Central memory CD8-positive, alpha-beta T cell (primary cell): ENCODE measurements around the gene MED14.
A peak's percentile ranks its signal among the peaks of the same experiment; 100 is the strongest.
"Not testable (repeated sequence)": the region's sequence is repeated elsewhere in the genome, so short reads cannot be mapped to it uniquely, and the experiment has no call there.

Source experiments
- ATAC-seq: fragments of 150-1000 bp; cut with Tn5 transposase; replicated peaks from 2 replicates; pipeline ENCODE4 v1.10.0; 2022; ENCODE audit warnings: mild to moderate bottlenecking, moderate FRiP score, moderate number of reproducible peaks; ENCODE audit not compliant: poor library complexity, severe bottlenecking; ENCODE audit errors: extremely low read depth
- DNase-seq, 2 donors: peaks; one replicate each; pipeline ENCODE4 v3.0.0; 2021; ENCODE audit warnings: low spot score in 2 of 2
- H3K27ac Mint-ChIP-seq: one replicate; pipeline ENCODE4 v1.8.0; 2022; ENCODE audit warnings: low read depth, mild to moderate bottlenecking, moderate library complexity, mixed read lengths
- H3K27me3 Mint-ChIP-seq: one replicate; pipeline ENCODE4 v1.8.0; 2022; ENCODE audit warnings: mixed read lengths
- H3K36me3 Mint-ChIP-seq: one replicate; pipeline ENCODE4 v1.8.0; 2022; ENCODE audit warnings: mild to moderate bottlenecking, moderate library complexity, mixed read lengths; ENCODE audit not compliant: insufficient read depth
- H3K4me1 Mint-ChIP-seq: one replicate; pipeline ENCODE4 v1.8.0; 2022; ENCODE audit warnings: mixed read lengths
- H3K4me3 Mint-ChIP-seq: one replicate; pipeline ENCODE4 v1.8.0; 2022; ENCODE audit warnings: mild to moderate bottlenecking, moderate library complexity, mixed read lengths
- H3K9me3 Mint-ChIP-seq: one replicate; pipeline ENCODE4 v1.8.0; 2022; ENCODE audit warnings: mixed read lengths

The MED14 gene

DNA sequence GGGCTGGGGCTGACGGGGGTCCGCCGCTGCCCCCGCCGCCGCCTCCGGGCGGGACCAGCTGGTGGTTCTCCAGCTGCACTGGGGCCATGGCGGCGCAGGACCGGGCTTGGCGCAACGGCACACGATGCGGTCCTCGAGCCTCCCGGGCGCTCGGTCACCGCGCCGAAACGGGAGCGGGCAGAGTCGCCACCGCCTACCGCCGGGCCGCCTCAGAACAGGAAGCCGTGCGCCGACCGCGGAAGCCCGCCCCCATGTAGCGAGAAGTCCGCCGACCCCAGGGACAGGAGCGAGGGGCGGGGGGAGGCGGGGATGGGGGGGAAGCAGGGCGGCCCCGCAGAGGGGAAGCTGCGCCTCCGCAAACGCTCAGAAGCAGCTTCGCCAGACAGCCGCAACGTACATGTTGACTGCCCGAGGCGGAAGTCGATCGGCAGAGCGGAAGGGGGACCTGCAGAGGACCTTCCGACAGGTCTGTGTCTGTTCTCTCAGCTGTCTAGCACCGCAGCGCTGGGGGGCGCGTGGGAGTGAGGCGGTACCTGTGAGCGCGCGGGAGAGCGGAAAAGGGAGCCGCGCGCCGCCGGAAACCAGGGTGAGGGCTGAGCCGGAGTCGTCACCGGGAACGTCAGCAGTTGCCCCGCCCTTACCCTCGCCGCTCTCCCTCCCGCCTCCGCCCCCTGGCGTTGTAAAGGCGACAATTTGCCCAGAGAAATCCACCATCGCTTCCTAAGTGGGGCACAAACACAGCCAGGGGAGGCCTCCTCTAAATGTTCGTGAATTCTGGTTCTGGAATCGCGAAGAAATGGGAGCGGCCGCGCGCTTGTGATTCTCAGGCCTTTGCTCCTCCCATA is at the start of gene MED14:
MED14 (minus strand) TSS at position 218 of the 845 bp plus-strand sequence; CDS start at position 88, 130 bp downstream.
- H3K4me1 Mint-ChIP-seq: peaks cover 29% of the 10 kb centered on the region
- peak within 1 kb of the TSS; percentile 98 for H3K27ac Mint-ChIP-seq
- no peaks in the 10 kb centered on the region for H3K27me3 Mint-ChIP-seq
- H3K4me3 Mint-ChIP-seq: peak within 1 kb of the TSS; percentile 83
- DNase-seq (peak; percentile 79 to 90), ATAC-seq (peak; percentile 93)
- H3K9me3 Mint-ChIP-seq: no peaks in the 10 kb centered on the region
- peaks cover 12% of the 10 kb centered on the region for H3K36me3 Mint-ChIP-seq

DNA sequence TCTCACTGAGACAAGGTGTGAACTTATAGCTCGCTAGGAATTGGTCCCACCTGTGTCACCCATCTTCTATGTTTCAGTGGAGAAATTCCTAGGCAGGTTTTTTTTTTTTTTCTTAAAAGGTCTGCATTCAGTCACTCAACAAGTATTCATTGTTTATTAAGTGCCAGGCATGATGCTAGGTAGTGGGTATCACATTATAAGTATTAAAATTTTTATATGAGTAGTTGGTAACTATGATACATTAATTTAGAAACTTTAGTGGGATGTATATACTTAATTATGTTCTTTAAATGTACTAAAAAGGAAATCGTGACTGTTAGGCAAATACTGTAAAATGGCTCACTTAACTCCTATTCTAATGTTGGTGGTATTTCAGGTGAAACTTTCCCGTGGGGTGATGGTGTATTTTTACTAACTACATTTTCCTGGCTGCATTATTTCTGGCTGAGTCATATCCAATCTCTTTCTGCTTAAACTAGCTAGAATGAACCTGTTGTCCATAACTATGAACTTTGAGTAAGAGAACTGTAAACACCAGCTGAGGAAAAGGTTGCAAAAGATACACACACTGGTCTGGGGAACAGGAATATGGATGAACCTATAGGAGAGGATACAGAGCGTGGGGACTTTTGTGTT is 49.3 kb upstream of the MED14 start:
- ATAC-seq (no peak), DNase-seq (no peak)
- peaks cover 2% of the 10 kb centered on the region for H3K36me3 Mint-ChIP-seq
- no peaks in the 10 kb centered on the region for H3K27me3 Mint-ChIP-seq
- H3K9me3 Mint-ChIP-seq: no peaks in the 10 kb centered on the region
- no peak overlapping the region for H3K4me3 Mint-ChIP-seq
- no peaks in the 10 kb centered on the region for H3K4me1 Mint-ChIP-seq
- H3K27ac Mint-ChIP-seq: no peak overlapping the region

DNA sequence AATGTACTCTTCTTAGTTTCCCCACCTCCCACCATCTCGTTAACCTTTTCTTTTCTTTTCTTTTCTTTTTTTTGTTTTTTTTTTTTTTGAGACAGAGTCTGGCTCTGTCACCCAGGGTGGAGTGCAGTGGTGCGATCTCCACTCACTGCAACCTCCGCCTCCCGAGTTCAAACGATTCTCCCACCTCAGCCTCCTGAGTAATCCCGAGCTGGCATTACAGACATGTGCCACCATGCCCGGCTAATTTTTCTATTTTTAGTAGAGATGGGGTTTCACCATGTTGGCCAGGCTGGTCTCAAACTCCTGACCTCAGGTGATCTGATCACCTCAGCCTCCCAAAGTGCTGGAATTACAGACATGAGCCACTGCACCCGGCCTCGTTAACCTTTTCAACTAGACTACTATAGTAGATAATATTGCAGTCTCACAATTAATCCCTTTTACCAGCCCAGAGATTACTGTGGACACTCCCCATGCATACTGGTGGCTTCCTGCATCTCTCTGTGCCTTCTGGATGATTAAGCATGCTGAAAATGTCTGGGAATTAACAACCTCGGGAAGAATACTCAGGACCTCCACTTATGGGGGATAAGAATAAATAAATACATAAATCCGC is 47.4 kb upstream of the MED14 start:
- not testable (repeated sequence) for H3K9me3 Mint-ChIP-seq, DNase-seq, H3K36me3 Mint-ChIP-seq, H3K4me3 Mint-ChIP-seq, H3K27ac Mint-ChIP-seq, H3K27me3 Mint-ChIP-seq, ATAC-seq, H3K4me1 Mint-ChIP-seq

DNA sequence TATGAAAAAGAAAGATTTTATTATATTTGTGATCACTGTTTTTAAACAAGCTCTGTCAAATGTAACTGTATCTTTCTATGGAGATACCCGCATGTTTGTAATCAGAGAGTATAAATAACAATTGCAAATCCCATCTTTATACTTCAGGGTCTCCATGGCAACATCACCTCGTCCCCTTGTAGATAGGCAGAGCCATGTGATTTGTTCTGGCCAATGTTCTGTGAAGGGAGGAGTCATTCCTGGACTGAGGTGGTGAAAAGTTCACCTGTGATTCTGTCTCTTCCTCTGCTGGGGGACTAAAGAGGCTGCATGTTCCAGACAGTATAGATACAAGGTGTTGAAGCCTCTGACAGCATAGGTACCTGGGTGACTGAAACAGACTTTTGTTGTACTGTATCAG is 45.6 kb upstream of the MED14 start:
- Mint-ChIP-seq H3K27ac (no peak overlapping the region), H3K4me1 (no peaks in the 10 kb centered on the region), H3K27me3 (no peaks in the 10 kb centered on the region), H3K9me3 (no peaks in the 10 kb centered on the region), H3K4me3 (no peak overlapping the region), H3K36me3 (no peaks in the 10 kb centered on the region)
- no peak for ATAC-seq
- no peak for DNase-seq

DNA sequence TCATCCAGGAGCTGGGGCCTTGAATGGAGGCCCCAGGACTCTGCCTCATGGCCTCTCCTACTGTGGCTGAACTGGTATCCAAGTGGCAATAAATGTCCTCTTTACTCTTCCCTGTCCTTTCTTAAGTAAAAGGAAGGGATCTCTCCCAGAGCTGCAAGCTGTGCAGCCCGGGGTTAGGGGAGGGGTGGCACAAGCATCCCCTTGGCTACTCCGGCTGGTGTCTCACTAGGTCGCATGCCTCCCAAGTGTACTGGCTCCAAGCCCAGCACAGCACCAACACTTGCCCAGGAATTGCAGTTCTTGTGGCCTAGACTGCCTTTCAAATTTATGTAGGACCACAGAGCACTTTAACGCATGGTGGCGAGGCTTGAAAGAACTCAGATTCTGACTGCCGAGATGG is 44.7 kb upstream of the MED14 start:
- ATAC-seq (no peak), DNase-seq (no peak)
- Mint-ChIP-seq H3K4me3 (no peak overlapping the region), H3K36me3 (no peaks in the 10 kb centered on the region), H3K27ac (no peak overlapping the region), H3K9me3 (no peaks in the 10 kb centered on the region), H3K27me3 (no peaks in the 10 kb centered on the region), H3K4me1 (no peaks in the 10 kb centered on the region)

DNA sequence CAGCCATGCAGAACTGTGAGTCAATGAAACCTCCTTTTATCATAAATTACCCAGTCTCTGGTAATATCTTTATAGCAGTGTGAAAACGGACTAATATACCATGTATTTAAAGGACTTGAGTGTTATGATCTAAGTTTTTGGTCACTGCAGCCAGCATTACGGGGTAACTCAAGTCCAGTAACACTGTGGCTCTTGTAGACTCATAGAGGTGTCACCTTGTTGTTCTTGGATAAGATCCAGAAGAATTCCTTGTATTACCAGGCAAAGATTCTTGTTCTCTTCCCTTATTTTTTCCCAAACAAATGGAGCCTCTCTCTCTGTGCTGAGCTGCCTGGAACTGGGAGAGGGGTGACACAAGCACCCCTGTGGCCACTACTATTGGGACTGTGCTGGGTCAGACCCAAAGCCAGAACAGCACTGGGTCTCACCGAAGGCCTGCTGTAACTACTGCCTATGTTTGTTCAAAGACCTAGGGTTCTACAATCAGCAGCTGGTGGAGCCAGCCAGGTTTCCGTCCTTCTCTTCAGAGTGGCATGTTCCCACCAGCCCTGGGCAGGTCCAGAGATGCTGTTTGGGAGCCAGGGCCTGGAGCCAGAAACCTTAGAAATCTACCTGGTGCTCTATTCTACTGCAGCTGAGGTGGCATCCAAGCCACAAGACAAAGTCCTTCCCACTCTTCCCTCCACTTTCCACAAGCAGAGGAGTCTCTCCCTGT is 43.7 kb upstream of the MED14 start:
- DNase-seq: no peak
- Mint-ChIP-seq H3K9me3 (no peaks in the 10 kb centered on the region), H3K36me3 (no peaks in the 10 kb centered on the region), H3K27me3 (no peaks in the 10 kb centered on the region), H3K27ac (no peak overlapping the region), H3K4me3 (no peak overlapping the region), H3K4me1 (no peaks in the 10 kb centered on the region)
- ATAC-seq: no peak

DNA sequence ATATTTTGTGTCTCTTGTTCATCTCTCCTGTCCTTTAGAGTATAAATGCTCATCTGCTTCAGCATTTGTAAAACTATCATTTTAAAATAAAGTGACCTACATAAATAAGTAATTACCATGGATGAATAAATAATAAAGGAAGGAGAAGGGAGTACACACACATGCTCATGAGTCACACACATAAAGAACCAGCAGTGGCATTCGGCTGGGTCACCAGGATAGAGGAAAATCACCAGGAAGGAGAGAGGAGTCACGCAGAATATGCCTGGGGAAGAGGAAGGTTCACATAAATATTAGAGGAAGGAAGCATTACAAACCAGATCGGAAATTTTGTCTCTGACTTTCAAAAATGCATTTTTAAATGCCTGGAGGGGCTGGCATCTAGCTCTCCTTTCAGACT is 38.5 kb upstream of the MED14 start:
- H3K4me3 Mint-ChIP-seq: no peak overlapping the region
- H3K27ac Mint-ChIP-seq: no peak overlapping the region
- H3K9me3 Mint-ChIP-seq: no peaks in the 10 kb centered on the region
- no peak for ATAC-seq
- H3K27me3 Mint-ChIP-seq: no peaks in the 10 kb centered on the region
- no peaks in the 10 kb centered on the region for H3K36me3 Mint-ChIP-seq
- no peaks in the 10 kb centered on the region for H3K4me1 Mint-ChIP-seq
- no peak for DNase-seq

DNA sequence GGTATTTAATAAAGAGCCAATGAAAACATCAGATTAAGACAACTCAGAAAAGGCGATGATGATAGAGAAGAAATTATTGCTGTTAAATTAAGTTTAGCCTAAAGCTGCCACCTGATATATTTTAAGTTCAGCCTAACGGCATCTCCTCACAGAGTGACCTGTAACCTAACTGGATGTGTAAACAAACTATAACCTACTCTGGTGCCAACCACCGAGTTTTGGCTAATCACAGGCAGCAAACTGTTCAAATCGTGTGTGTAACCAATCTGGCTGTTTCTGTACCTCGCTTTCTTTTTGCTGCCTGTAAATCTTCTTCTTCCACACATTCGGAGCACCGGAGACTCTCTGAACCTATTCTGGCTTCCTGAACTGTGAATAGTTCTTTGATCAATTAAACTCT is 37.8 kb upstream of the MED14 start:
- H3K36me3 Mint-ChIP-seq: no peaks in the 10 kb centered on the region
- no peak overlapping the region for H3K4me3 Mint-ChIP-seq
- no peaks in the 10 kb centered on the region for H3K27me3 Mint-ChIP-seq
- DNase-seq: no peak
- no peak overlapping the region for H3K27ac Mint-ChIP-seq
- ATAC-seq: no peak
- H3K9me3 Mint-ChIP-seq: no peaks in the 10 kb centered on the region
- no peaks in the 10 kb centered on the region for H3K4me1 Mint-ChIP-seq

DNA sequence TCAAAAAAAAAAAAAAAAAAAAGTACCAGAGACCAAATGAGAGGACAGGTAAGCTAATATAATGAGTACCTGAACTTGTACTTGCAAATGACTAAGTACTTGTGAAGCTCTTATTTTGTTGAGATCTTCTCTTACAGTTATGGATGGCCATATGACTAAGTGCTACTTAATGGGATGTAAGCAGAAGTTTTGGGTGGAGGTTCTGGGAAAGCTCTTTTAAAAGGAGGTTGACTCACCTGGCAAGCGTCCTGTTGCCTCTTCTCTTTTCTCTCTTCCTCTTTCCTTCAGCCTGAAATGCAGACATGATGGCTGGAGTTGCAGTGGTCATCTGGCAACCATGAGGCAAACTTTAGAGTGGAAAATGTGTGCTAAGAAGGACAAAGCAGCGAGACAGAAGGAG is 36.9 kb upstream of the MED14 start:
- DNase-seq: no peak
- Mint-ChIP-seq H3K9me3 (no peaks in the 10 kb centered on the region), H3K4me3 (no peak overlapping the region), H3K27me3 (no peaks in the 10 kb centered on the region), H3K27ac (no peak overlapping the region), H3K4me1 (no peaks in the 10 kb centered on the region), H3K36me3 (no peaks in the 10 kb centered on the region)
- no peak for ATAC-seq

DNA sequence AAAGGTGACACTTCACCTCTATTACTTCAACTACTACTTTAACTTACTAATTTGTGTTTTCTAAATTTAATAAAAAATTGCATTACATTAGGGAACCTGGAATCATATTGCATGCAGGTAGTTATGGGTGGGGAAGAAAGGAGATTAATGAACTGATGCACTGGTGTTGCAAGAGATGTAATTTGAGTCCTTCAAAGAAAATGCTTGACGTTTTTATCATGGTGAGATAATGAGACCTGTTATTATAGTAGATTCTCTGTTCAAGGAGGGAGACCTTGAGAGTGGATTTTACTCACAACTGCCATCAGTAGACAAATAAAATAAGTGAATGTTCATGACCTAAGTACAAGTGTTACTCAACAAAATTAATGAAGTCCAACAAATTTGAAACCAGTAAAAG is 26.4 kb upstream of the MED14 start:
- H3K9me3 Mint-ChIP-seq: no peaks in the 10 kb centered on the region
- ATAC-seq: no peak
- H3K4me1 Mint-ChIP-seq: peaks cover 6% of the 10 kb centered on the region
- no peak for DNase-seq
- H3K27me3 Mint-ChIP-seq: no peaks in the 10 kb centered on the region
- H3K4me3 Mint-ChIP-seq: no peak overlapping the region
- no peaks in the 10 kb centered on the region for H3K36me3 Mint-ChIP-seq
- no peak overlapping the region for H3K27ac Mint-ChIP-seq

DNA sequence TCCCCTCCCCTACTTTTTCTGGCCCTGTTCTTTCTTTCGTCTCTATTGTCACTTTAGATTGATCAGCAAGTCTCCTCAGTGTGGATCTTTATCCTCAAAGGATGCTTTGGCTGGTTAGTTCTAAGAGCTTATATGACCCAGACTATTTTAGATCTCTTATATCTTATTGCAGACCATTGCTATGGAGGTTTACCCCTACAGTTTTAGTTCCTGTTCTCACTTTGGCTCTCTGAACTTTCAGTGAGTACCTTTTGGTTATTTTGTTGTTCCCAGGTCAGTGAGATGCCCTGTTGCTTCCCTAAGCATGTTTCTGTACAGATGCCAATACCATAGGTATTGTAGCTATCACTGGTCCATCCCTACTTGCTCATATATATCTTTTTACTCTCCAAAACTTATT is 24.0 kb upstream of the MED14 start:
- Mint-ChIP-seq H3K27ac (no peak overlapping the region), H3K27me3 (no peaks in the 10 kb centered on the region), H3K36me3 (no peaks in the 10 kb centered on the region), H3K4me3 (no peak overlapping the region), H3K4me1 (peaks cover 6% of the 10 kb centered on the region), H3K9me3 (no peaks in the 10 kb centered on the region)
- no peak for ATAC-seq
- DNase-seq: no peak

DNA sequence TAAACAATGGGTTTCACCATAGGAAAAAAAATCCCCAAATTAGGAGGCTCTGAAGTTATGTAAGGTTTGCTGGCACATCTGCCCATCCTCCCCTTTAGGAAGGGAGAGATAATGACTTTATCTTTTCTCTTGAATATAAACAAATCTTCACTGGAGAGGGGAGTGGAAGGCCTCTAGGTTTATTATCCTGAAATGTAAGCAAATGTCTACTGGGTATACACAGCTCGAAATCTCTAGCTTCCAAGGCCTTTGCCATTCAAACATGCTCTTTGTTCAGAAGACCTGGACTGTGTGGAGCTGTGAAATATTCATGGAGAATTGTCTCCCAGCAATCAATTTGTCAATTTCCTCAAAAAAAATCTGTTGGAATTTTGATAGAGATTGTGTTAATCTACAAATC is 21.7 kb upstream of the MED14 start:
- no peak for DNase-seq
- Mint-ChIP-seq H3K4me1 (peaks cover 6% of the 10 kb centered on the region), H3K27me3 (no peaks in the 10 kb centered on the region), H3K9me3 (no peaks in the 10 kb centered on the region), H3K36me3 (no peaks in the 10 kb centered on the region), H3K27ac (no peak overlapping the region), H3K4me3 (no peak overlapping the region)
- no peak for ATAC-seq
